IPS DF 4.7 (cell line): Measurements from ENCODE around the gene RGS7BP.
A peak's percentile ranks its signal among the peaks of the same experiment; 100 is the strongest.
"Not testable (repeated sequence)": the region's sequence is repeated elsewhere in the genome, so short reads cannot be mapped to it uniquely, and the experiment has no call there.

Experiments
- DNase-seq: peaks from one replicate; pipeline ENCODE4 v3.0.0-alpha.2; 2013; ENCODE audit warnings: low spot score; ENCODE audit errors: extremely low read depth

Gene RGS7BP

DNA sequence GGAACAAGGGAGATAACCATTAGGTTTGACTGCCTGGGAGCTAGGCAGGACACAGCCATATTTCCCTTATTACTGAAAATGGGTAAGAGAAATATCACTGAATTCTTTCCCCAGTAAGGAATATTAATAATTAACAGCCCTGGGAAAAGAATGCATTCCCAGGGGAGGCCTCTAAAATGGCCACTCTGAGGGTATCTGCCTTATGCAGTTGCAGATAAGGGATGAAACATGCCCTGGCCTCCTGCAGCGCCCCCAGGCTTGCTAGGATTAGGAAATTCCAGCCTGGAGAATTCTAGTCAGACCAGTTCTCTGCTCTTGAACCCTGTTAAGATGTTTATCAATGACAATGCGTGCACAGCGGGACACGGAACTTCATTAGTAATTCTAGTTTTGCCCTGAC lies 52.8 kb downstream of the RGS7BP start:
- not testable (repeated sequence) for DNase-seq

DNA sequence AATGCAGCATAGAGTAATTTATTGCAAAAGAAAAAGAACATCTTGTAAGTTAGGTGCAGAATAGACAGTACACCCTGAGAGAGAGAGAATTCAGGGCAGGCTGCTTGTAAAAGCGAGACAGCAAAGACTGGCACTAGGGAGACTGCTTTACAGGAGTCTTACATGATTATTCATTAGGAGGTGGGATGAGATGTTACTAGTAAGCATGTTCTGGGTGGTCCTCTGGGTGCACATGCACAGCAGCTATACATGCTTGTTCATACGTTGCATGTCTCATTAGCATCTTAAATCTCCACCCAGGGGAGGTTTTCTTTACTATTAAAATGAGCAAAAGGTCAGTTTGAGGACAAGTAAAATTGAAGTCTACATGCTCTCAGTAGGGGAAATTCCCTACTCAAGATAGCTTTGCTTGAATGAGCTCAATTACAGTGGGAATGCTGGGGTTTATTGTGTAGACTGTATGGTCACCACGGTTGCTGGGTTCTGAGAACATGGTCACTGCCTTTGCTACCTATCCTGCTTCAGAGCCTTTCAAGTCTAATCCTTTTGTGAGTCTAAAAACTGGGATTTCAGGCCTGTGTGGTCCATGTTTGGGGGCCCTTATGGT lies 60.6 kb downstream of the RGS7BP start:
- no peak for DNase-seq

DNA sequence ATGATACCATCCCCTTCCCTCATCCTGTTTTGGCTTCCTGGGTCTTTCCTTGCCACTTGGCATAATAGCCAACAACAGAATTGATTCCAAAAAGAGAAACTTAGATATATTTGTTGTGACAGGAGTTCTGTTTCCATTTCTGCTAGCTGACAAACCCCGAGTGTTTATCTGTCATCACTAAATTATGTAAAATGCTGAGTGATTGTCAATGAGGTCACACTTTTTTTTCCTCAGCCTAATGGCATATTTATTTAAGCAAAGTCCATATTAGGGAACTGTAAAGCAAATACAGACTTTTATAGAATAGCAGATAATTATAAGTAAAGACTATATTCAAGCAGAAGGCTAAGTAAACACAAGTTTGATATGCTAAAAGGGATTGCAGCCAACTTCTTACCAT lies 64.0 kb downstream of the RGS7BP start:
- DNase-seq = no peak

DNA sequence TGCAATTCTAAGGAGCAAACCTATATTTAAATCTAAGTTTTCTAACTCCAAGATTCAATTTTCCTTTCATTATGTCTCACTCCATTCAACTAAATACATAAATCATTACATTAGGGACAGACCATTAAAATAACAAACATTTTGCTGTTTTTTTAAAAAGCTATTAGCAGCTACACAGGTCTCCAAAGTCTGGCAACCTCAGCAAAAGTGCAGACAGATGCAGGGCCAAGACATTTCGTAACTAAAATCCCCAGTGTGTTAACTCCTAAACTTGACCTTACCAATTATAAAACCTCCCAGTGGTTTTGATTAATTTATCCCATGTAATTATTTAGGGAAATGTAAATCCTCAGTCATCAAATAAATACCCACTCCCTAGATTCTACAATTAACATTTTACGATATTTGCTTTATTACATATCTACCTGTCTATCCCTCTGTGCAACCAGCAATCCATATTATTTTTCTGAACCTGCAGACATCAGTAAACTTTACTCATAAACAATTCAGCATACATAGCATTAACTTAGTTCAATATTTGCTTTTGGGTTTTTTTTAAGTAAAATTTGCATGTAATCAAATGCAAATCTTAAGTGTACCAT lies 64.7 kb downstream of the RGS7BP start:
- DNase-seq = no peak

DNA sequence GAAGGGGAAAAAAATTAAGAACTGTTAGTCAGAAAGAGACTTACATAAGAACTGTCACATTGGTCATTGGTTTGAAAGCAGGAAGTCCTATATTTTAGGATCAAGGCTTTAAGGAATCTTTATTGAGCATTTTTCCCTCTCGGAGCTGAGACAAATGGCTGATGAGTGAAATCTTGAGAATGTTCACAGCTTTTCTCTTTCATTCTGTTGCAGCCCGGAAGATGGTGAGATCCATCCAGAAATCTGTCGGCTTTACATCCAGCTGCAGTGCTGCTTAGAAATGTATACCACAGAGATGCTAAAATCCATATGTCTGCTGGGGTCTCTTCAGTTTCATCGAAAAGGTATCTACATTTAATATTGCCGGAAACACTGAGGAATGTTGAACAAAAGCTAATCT lies 69.7 kb downstream of the RGS7BP start:
- DNase-seq = no peak

DNA sequence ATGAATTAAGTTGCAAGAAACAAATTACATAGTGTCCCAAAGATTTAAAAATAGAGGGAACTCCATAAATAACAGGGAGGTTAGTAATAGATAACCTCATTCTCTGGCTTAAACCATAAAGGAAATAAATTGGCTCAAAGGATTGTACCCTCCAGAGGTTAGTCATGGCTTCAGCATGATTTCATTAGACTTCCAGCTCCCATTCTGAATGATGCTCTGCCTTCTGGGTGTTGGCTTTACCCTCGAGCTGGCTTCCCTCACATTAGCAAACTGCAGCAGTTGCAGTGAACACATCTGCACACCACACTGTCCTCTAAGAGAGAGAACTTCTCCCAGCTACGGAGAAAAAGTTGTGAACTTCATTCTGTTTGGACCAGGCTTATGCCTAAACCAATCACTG lies 70.4 kb downstream of the RGS7BP start:
- no peak for DNase-seq

DNA sequence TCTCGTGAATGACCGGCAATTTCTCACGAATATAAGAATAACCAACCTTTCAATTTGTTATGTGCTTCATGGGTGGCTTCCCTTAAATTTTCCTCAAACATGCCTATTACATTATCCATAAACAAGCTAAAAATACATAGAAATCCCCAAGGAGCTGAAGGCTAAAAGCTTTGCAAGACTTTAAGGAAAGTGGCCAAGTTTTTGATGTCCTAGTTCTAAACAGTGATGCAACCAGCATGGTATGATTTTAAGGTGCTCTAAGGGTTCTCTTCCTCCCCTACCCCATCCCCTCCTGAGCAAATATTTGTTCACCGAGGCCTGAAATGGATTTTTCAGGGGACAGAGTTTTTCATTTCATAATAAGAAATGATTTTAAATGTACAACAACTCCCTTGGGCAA lies 79.8 kb downstream of the RGS7BP start:
- DNase-seq = no peak

DNA sequence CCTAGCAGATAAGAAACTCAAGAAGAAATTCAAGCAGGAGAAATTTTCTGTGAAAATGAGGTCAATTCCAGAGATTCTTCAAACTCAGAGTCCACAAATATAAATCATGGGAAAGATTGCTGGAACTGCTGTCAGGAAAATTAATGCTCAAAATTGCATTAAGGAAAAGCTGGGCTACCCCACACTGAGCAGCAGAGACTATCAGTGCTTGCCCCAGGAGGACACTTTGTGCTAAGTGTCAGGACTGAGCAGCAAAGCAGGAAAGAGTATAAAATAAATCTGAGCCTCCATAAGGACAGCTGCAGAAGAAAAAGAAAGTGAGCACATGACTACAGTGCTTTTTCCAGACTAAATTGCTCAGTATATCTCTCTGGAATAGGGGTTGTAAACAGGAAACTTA lies 81.6 kb downstream of the RGS7BP start:
- no peak for DNase-seq

DNA sequence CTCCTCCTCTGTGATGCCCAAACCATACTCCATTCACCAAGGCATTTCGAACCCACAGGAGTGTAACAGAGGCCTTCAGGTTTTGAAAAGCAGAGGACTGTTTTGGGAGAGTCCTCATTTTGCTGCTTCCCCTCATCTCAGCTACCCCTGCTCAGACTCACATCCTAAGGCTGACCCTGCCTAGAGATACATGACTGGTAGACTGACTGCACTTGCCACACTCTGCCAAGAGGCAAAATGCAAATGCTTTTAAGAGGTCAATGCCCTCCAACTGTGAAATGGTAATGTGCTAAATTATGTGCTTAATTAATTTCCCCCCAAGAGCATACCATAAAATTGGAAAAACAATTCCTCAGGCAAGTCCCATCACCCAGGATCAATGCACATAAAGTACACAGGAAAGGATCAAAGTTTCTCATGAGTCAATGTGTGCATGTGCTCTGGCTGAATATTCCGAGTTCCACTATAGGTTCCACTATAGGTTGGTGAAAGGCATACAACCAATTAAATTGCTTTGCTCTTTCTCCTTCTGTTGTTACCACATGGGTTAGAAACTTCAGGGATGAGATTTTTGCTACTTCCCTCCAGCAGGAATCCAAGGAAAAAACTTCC lies 87.0 kb downstream of the RGS7BP start:
- DNase-seq = no peak

DNA sequence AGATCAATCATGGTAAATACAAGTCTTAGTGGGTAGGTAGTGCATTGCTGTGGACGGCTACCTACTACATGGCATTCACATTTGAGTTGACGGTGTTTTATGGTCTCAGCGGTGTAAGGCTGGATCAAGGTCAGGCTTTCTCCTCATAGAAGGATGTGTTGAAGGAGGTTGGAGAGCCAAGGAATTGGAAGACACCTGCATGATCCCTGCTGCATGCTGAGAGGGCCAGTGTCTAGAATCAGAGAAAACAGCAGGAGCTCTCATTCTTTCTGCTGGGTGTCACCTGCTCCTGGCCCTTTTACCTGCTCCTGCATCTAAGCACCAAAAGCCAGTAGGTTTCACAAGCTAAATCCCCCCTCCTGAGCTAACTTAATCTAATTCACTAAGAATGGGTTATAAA lies 88.2 kb downstream of the RGS7BP start:
- no peak for DNase-seq

DNA sequence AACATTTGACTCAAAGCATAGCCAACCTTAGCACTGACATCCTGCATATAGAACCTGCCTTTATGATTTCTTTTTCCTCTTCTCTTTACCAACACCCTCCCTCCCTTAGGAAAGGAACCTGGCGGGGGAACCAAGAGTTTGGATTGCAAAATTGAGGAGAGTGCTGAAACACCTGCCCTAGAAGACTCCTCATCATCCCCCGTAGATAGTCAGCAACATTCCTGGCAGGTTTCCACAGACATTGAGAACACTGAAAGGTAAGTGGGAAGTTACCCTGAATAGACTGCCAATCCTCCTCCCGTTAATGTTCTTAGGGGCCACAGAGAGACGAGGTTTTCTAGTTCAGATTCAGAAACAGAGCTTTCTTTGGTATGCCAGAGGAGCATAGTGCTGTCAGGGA lies 88.8 kb downstream of the RGS7BP start:
- no peak for DNase-seq

DNA sequence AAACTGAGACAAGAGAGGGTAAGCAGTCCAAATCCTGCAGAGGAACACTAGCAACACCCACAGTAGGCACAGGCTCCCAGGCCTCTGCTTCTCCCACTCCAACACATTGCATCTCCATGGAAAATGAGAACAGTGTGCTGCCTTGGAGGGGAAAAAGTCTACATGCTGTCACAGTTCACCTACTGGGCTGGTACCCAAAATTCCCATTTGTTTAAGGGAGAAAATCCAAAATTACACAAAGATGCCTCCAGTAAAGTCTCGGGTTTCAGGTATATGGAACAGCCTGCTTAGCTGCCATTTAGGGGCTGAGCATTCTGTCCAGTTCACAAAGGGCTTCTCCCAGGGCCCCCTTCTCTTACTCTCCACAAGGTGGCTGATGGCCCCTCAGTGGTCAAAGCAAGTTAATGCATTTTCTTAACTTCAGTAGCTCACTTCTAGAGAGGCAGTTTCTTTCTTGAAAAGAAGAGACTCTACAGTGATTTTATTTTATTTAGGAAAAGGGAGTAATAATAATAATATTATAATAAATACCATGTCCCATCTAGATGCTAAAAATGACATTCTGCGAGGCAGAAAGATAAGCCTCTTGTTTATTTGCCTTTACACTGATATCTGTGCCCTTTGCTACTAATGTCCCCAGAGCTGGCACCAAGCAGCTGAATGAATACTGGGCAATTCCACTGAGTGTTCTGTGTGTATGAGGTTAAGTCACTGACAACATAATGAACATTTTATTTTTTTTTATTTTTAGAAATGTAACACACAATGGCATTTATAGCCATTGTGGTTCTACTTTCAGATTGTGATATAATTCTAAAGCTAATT lies 89.4 kb downstream of the RGS7BP start:
- DNase-seq = no peak

DNA sequence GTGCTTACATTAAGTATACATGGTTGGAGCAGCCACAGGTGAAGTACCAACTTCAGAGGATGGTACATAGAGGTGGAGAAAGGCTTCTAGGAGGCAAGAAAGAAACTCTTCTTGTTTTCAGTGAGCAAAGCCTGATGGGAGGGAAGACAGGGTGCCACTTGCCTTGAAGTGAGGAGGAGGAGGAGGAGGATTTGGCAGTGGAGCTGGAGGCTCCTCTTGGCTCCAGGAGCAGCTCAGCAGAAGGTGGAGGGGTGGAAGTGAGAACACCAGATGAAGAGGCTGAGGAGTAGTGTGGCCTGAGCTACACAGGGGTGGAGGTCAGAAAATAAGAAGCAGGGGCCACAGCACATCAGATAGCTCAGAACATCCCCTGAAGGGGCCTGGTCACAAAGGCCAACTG lies 93.4 kb downstream of the RGS7BP start:
- DNase-seq = no peak

DNA sequence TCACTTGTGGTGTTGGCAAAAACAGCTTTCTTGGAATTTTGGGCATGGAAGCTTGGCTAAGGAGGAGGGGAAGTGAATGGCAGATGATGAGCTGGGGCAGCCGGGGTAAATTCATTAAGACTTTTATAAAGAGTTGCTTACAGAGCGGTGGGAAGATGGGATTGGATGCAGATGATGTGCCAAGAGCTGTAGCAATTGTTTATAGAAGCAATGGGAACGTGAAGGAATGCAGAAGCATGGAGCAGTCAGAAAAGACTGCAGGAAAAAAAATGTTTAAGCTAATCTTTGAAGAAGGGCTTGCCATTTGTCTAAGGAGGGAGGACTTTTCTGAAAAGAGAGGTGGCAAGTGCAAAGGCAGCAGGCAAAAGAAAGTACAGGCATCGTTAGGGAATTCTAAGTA lies 97.9 kb downstream of the RGS7BP start:
- DNase-seq = no peak

DNA sequence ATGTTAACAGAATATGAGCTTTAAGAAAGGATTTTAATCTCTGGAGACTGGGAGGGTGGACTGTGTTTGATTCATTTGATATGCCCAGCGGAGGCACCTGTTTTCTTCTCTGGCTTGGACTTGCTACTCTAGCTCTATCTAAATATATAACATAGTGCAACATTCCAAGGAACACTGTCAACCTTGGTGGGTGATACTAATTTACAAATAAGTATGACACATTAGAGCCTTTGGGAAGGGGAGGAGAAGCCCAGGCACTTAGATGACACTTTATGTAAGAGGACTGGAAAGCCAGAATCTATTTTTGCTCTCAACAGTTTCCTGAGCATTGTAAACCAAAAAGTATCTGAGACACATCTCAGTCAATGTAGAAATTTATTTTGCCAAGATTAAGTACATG lies 101.1 kb downstream of the RGS7BP start:
- DNase-seq = no peak

DNA sequence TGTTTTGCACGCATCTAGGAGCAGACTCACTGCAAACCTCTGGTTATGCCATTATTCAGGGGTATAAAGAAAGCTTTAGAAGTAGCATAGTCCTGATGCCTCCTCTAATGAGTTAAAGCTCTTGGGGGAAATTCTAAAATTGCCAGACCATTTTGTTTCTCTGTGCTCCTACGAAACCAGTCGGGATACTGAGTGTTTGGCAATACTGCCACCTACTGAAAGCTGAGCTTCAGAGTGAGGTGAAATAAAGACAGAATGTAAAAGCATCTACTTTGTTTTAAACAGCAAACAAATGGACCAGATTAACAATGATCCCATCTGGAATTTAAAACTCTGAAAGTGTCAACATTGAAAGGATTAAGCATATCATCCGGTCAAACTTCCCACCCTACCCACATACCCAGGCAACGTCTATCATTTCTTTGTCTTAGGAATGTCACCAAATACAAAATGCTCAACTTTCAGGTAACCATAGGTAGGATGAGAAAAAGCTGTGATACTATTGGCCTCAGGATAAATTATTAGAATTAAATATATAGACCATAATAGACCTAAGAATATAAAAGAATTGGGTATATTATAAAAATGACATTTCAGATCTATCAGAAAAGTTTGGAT lies 106.6 kb downstream of the RGS7BP start:
- peak; percentile 28 for DNase-seq

DNA sequence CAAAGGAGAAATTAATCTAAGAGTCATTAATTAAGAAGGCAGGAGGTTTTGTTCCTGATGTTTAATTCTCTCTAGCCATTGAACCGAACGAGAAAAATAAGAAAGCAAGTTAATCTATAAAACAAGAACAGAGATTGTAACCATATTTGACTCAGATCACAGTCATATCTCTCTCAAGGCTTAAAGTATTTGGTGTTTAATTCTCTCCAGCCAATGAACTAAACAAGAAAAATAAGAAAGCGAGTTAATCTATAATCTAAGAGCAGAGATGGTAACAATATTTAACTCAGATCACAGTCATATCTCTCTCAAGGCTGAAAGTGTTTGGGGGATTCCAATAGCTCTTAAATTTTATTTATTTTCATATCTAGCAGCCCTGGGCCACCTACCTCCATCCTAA lies 110.1 kb downstream of the RGS7BP start:
- DNase-seq = no peak

DNA sequence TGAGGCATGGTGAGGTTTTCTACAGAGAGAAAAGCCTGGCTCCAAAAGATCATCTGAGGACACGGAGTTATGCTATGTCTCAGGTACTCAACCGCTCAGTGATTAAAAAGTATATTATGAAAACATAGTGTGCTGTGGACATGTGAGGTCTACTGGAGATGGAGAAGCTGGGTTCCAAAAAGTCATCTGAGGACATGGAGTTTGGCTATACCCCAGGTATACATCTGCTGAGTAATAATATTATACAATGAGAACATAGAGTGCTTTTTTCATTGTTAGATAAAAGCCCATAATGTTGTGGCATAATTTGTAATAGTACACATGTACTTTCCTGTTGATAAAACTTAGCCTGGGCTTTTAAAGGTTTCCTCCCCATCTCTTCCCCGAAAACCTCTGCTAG lies 113.8 kb downstream of the RGS7BP start:
- DNase-seq = no peak

DNA sequence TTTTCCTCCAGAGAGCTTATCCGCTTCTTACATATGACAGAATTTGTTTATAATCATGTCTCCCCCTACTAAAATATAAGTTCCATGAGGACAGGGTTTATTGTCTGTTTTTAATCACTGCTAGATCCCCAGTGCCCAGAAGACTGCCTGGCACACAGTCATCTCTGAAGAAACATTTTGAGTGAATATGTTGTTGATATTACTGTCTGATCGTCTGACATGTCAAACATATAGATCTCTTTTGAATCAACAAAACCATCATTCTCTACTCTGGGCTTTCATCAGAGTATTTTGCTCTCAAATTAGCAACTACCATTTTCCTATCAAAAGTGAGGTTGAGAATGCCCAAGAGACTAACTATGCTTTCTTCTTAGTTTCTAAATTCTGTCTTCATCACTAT lies 117.2 kb downstream of the RGS7BP start:
- DNase-seq = no peak

DNA sequence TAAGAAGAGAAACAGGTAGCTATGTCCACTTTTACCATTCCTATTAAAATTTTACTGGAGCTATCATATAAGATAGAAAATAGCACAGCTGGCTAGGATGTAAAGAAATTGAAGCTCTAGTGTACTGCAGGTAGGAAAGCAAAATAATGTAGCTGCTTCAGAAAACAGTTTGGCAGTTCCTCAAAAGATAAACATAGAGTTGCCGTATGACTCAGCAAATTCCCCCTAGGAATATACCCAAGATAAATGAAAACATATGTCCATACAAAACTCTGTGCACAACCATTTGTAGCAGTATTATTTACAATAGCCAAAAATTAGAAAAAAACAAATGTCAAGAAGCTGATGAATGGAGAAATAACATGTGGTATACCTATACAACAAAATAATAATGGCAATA lies 119.9 kb downstream of the RGS7BP start:
- DNase-seq = no peak

DNA sequence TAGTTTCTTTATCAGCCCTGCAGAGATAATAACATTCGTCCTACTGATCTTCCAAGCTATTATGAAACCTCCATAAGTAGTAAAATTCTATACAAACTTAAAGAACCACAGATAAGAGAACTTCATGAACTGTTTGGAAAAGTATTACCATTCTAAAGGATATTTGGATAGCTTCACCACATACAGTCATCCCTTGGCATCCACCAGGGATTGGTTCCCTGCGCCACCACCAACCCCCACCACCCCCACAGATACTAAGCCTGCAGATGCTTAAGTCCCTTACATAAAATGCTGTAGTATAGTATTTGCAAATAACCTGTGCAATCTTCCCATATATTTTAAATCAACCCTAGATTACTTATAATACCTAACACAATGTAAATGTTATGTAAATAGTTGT lies 123.1 kb downstream of the RGS7BP start:
- no peak for DNase-seq

DNA sequence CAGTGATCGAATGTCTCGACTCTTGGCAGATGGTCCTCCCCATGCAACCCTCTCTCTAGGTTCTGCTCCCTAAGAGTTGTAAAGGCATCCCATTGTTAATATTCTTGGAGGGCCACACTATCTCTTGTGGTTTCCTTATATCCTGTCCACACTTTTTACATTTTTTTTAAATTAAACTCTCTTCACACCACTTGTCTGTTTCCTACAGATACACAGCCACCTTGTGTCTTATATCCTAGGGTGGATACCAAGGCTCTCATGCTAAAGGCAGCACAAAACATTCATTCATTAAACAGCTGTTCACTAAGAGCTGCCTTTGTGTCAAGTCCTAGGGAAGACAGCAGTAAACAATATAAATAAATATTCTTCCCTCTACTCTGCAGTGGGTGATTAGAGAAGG lies 124.0 kb downstream of the RGS7BP start:
- DNase-seq = no peak
